ENCODE results near the gene C22orf23.

The C22orf23 gene

GRCh38 chr22:37943825-37944198 is 9.6 kb downstream of the C22orf23 start:
- no peaks in the 10 kb centered on the region for H3K27me3 ChIP-seq (ENCODE audit: control insufficient read depth, insufficient read depth, low read length)
- H3K4me1 ChIP-seq (ENCODE audit: control insufficient read depth, insufficient read depth, low read length), result no peaks in the 10 kb centered on the region
- H3K4me3 ChIP-seq (ENCODE audit: low read depth, low read length), result no peak overlapping the region
- no peak overlapping the region for H3K9ac ChIP-seq (ENCODE audit: low read depth, low read length)
- no peaks in the 10 kb centered on the region for H3K9me3 ChIP-seq (ENCODE audit: control insufficient read depth, insufficient read depth, low read length)
- peaks cover 9% of the 10 kb centered on the region for H3K36me3 ChIP-seq (ENCODE audit: control insufficient read depth, insufficient read depth, low read length)

GRCh38 chr22:37943136-37943824 is 10.1 kb downstream of the C22orf23 start:
- no peak overlapping the region for H3K9ac ChIP-seq (ENCODE audit: low read depth, low read length)
- H3K36me3 ChIP-seq (ENCODE audit: control insufficient read depth, insufficient read depth, low read length), result peaks cover 9% of the 10 kb centered on the region
- H3K9me3 ChIP-seq (ENCODE audit: control insufficient read depth, insufficient read depth, low read length), result no peaks in the 10 kb centered on the region
- H3K4me1 ChIP-seq (ENCODE audit: control insufficient read depth, insufficient read depth, low read length), result no peaks in the 10 kb centered on the region
- no peaks in the 10 kb centered on the region for H3K27me3 ChIP-seq (ENCODE audit: control insufficient read depth, insufficient read depth, low read length)
- no peak overlapping the region for H3K4me3 ChIP-seq (ENCODE audit: low read depth, low read length)

- H3K27me3 ChIP-seq (ENCODE audit: control insufficient read depth, insufficient read depth, low read length), result no peaks in the 10 kb centered on the region
- no peak overlapping the region for H3K4me3 ChIP-seq (ENCODE audit: low read depth, low read length)
- H3K36me3 ChIP-seq (ENCODE audit: control insufficient read depth, insufficient read depth, low read length), result peaks cover 15% of the 10 kb centered on the region
- H3K9me3 ChIP-seq (ENCODE audit: control insufficient read depth, insufficient read depth, low read length), result no peaks in the 10 kb centered on the region
- no peak overlapping the region for H3K9ac ChIP-seq (ENCODE audit: low read depth, low read length)
- H3K4me1 ChIP-seq (ENCODE audit: control insufficient read depth, insufficient read depth, low read length), result no peaks in the 10 kb centered on the region
Observed at GRCh38 chr22:37942133-37942532, 11.3 kb downstream of the C22orf23 start.

- no peaks in the 10 kb centered on the region for H3K27me3 ChIP-seq (ENCODE audit: control insufficient read depth, insufficient read depth, low read length)
- H3K9ac ChIP-seq (ENCODE audit: low read depth, low read length), result no peak overlapping the region
- H3K36me3 ChIP-seq (ENCODE audit: control insufficient read depth, insufficient read depth, low read length), result peaks cover 15% of the 10 kb centered on the region
- H3K4me1 ChIP-seq (ENCODE audit: control insufficient read depth, insufficient read depth, low read length), result no peaks in the 10 kb centered on the region
- no peak overlapping the region for H3K4me3 ChIP-seq (ENCODE audit: low read depth, low read length)
- H3K9me3 ChIP-seq (ENCODE audit: control insufficient read depth, insufficient read depth, low read length), result no peaks in the 10 kb centered on the region
Observed at GRCh38 chr22:37940698-37941376, 12.6 kb downstream of the C22orf23 start.

- Histone ChIP-seq H3K27me3 (ENCODE audit: control insufficient read depth, insufficient read depth, low read length) (no peaks in the 10 kb centered on the region), H3K36me3 (ENCODE audit: control insufficient read depth, insufficient read depth, low read length) (peaks cover 23% of the 10 kb centered on the region), H3K9me3 (ENCODE audit: control insufficient read depth, insufficient read depth, low read length) (no peaks in the 10 kb centered on the region), H3K4me1 (ENCODE audit: control insufficient read depth, insufficient read depth, low read length) (peaks cover 5% of the 10 kb centered on the region), H3K9ac (ENCODE audit: low read depth, low read length) (no peak overlapping the region), H3K4me3 (ENCODE audit: low read depth, low read length) (no peak overlapping the region)
Observed at GRCh38 chr22:37933711-37934376, 19.6 kb downstream of the C22orf23 start.

GRCh38 chr22:37932821-37933578 is 20.4 kb downstream of the C22orf23 start:
- Histone ChIP-seq H3K36me3 (ENCODE audit: control insufficient read depth, insufficient read depth, low read length) (peaks cover 26% of the 10 kb centered on the region), H3K9me3 (ENCODE audit: control insufficient read depth, insufficient read depth, low read length) (no peaks in the 10 kb centered on the region), H3K27me3 (ENCODE audit: control insufficient read depth, insufficient read depth, low read length) (no peaks in the 10 kb centered on the region), H3K4me1 (ENCODE audit: control insufficient read depth, insufficient read depth, low read length) (peaks cover 5% of the 10 kb centered on the region), H3K9ac (ENCODE audit: low read depth, low read length) (no peak overlapping the region), H3K4me3 (ENCODE audit: low read depth, low read length) (no peak overlapping the region)

- Histone ChIP-seq H3K4me1 (ENCODE audit: control insufficient read depth, insufficient read depth, low read length) (peaks cover 5% of the 10 kb centered on the region), H3K4me3 (ENCODE audit: low read depth, low read length) (no peak overlapping the region), H3K36me3 (ENCODE audit: control insufficient read depth, insufficient read depth, low read length) (peaks cover 24% of the 10 kb centered on the region), H3K9ac (ENCODE audit: low read depth, low read length) (no peak overlapping the region), H3K27me3 (ENCODE audit: control insufficient read depth, insufficient read depth, low read length) (no peaks in the 10 kb centered on the region), H3K9me3 (ENCODE audit: control insufficient read depth, insufficient read depth, low read length) (no peaks in the 10 kb centered on the region)
Observed at GRCh38 chr22:37932401-37932800, 21.0 kb downstream of the C22orf23 start.

- H3K36me3 ChIP-seq (ENCODE audit: control insufficient read depth, insufficient read depth, low read length), result peaks cover 25% of the 10 kb centered on the region
- H3K9me3 ChIP-seq (ENCODE audit: control insufficient read depth, insufficient read depth, low read length), result no peaks in the 10 kb centered on the region
- H3K9ac ChIP-seq (ENCODE audit: low read depth, low read length), result no peak overlapping the region
- peaks cover 5% of the 10 kb centered on the region for H3K4me1 ChIP-seq (ENCODE audit: control insufficient read depth, insufficient read depth, low read length)
- H3K4me3 ChIP-seq (ENCODE audit: low read depth, low read length), result no peak overlapping the region
- no peaks in the 10 kb centered on the region for H3K27me3 ChIP-seq (ENCODE audit: control insufficient read depth, insufficient read depth, low read length)
Observed at GRCh38 chr22:37931893-37932389, 21.5 kb downstream of the C22orf23 start.

GRCh38 chr22:37930952-37931440 is 22.4 kb downstream of the C22orf23 start:
- peaks cover 5% of the 10 kb centered on the region for H3K4me1 ChIP-seq (ENCODE audit: control insufficient read depth, insufficient read depth, low read length)
- peaks cover 30% of the 10 kb centered on the region for H3K36me3 ChIP-seq (ENCODE audit: control insufficient read depth, insufficient read depth, low read length)
- no peak overlapping the region for H3K4me3 ChIP-seq (ENCODE audit: low read depth, low read length)

GRCh38 chr22:37930270-37930951 is 23.0 kb downstream of the C22orf23 start:
- Histone ChIP-seq H3K9me3 (ENCODE audit: control insufficient read depth, insufficient read depth, low read length) (no peaks in the 10 kb centered on the region), H3K27me3 (ENCODE audit: control insufficient read depth, insufficient read depth, low read length) (no peaks in the 10 kb centered on the region), H3K9ac (ENCODE audit: low read depth, low read length) (no peak overlapping the region), H3K4me3 (ENCODE audit: low read depth, low read length) (no peak overlapping the region), H3K36me3 (ENCODE audit: control insufficient read depth, insufficient read depth, low read length) (peaks cover 35% of the 10 kb centered on the region), H3K4me1 (ENCODE audit: control insufficient read depth, insufficient read depth, low read length) (peaks cover 5% of the 10 kb centered on the region)

More at GRCh38 chr22:37930952-37931440, 22.4 kb downstream of the C22orf23 start:
- Histone ChIP-seq H3K9me3 (ENCODE audit: control insufficient read depth, insufficient read depth, low read length) (no peaks in the 10 kb centered on the region), H3K27me3 (ENCODE audit: control insufficient read depth, insufficient read depth, low read length) (no peaks in the 10 kb centered on the region), H3K9ac (ENCODE audit: low read depth, low read length) (no peak overlapping the region)

- Histone ChIP-seq H3K9me3 (ENCODE audit: control insufficient read depth, insufficient read depth, low read length) (no peaks in the 10 kb centered on the region), H3K4me3 (ENCODE audit: low read depth, low read length) (no peak overlapping the region), H3K9ac (ENCODE audit: low read depth, low read length) (no peak overlapping the region), H3K27me3 (ENCODE audit: control insufficient read depth, insufficient read depth, low read length) (no peaks in the 10 kb centered on the region), H3K4me1 (ENCODE audit: control insufficient read depth, insufficient read depth, low read length) (peaks cover 5% of the 10 kb centered on the region), H3K36me3 (ENCODE audit: control insufficient read depth, insufficient read depth, low read length) (peaks cover 35% of the 10 kb centered on the region)
Observed at GRCh38 chr22:37929390-37929789, 24.0 kb downstream of the C22orf23 start.
